AG09319 (cell line): ENCODE results near the gene KRTAP4-9.
"Not testable (repeated sequence)": the region's sequence is repeated elsewhere in the genome, so short reads cannot be mapped to it uniquely, and the experiment has no call there.

ENCODE experiments used
- DNase-seq: peaks from one replicate; pipeline ENCODE4 v3.0.0-alpha.2; 2010; ENCODE audit warnings: low read depth; ENCODE audit errors: extremely low read depth
- TF ChIP-seq, protein P1 (sequence below): IDR thresholded peaks from 2 replicates; pipeline ENCODE4 v1.5.1; 2011; ENCODE audit warnings: low read depth, mild to moderate bottlenecking, inconsistent platforms, low read length, moderate library complexity

Gene KRTAP4-9

DNA sequence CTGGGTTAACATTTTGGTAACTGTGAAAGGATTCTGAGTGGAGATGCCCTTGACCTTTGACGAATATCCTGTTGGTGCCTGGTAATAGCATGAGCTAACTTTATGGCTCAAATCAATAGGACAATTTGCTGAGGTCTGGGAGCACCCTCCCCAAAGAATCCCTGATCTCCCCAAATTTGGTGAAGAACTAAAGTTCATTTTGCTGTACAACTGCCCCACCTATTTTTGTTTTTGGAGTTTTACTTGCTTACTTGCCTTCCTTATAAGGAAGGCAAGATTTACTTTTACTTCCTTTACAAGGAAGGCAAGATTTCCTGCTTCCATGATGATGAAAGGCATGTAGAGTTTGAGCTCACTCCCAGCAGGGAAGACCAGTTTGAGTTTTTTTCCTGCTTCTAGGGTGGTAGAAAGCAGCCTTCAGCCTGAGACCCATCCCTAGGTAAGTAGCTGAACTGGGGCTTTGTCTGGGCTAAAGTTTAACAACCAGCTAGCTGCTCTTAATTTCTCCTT, 2.8 kb downstream of the KRTAP4-9 start:
- TF ChIP-seq, protein P1, sequence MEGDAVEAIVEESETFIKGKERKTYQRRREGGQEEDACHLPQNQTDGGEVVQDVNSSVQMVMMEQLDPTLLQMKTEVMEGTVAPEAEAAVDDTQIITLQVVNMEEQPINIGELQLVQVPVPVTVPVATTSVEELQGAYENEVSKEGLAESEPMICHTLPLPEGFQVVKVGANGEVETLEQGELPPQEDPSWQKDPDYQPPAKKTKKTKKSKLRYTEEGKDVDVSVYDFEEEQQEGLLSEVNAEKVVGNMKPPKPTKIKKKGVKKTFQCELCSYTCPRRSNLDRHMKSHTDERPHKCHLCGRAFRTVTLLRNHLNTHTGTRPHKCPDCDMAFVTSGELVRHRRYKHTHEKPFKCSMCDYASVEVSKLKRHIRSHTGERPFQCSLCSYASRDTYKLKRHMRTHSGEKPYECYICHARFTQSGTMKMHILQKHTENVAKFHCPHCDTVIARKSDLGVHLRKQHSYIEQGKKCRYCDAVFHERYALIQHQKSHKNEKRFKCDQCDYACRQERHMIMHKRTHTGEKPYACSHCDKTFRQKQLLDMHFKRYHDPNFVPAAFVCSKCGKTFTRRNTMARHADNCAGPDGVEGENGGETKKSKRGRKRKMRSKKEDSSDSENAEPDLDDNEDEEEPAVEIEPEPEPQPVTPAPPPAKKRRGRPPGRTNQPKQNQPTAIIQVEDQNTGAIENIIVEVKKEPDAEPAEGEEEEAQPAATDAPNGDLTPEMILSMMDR, result no peak
- DNase-seq, result no peak

DNA sequence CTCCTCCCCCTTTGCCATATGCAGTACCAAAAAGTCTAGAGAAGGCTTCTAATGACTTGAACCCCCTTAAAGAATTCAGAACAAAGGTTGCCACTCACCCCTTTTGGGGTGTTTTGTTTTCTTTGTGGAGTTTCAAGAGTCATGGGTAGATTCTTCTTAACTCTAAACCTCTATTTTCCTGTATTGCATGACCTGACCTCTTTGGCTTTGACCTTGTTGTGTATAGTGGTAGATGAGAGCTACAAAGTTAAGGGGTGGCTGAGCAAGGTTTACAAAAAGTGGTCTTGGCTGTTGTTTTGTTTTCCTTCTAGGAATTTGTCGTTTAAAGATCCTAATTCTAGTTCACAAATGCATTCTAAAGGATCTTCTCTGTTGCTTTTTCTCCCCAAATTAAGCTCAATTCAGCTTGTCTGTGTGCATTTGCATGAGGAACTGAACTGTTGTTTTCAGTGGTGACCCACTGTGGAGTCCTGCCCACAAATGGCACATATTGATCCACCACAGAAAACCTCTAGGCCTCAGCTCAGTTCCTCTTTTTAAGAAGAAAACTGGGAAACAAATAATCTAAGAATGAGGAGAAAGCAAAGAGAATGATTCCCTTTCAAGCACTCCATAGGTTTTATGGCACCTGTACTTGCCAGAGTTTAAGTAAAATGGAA, 3.7 kb downstream of the KRTAP4-9 start:
- DNase-seq, result not testable (repeated sequence)

DNA sequence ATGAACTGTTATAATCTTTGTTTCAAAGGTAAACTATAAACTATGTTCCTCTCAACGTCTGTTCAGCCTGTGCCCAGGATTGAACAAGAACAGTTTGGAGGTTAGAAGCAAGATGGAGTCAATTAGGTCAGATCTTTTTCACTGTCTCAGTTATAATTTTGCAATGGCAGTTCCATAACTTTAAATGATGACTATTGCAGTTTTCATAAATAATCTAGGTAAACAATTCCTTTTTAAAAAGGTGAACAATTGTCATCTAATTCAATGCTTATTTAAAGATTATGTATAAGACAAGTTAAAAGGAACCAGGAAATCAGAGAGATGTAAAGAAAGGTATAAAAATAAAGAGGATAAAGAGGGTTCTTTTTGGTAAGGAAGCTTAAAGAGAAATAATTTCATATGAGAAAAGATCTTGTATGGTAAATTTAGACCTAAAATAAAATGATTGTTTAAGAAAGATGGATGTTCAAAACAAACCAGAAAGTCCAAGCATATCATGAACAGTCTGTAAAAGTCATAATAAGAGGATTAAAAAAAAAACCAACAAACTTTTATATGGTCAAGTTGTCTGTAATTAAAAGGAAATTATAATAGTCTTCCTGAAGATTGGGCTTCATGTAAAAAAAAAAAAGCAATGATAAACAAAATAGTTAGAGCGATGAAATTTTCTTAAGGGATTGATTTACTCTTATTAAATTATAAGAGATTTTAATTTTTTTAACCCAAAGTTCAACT, 6.1 kb downstream of the KRTAP4-9 start:
- TF ChIP-seq, protein P1, result no peak
- no peak for DNase-seq

DNA sequence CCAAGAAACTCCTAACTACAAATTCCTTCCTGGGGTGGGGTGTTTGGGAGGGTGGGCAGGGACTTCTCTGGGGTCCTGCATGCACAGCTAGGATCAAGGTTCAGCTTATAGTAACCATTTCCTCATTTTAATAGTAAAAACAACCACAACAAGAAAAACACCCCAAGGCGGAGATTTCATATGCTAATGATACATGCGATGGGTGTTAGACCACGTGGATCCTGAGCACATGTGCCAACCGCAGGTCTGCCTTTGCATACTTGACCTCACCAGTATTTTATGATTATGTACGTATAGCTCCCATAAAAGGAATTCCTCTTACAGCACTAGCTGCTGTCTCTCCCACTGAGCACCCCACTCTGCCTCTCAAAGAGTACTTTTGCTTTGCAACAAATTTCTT, 11.1 kb downstream of the KRTAP4-9 start:
- no peak for DNase-seq
- TF ChIP-seq, protein P1, result no peak

DNA sequence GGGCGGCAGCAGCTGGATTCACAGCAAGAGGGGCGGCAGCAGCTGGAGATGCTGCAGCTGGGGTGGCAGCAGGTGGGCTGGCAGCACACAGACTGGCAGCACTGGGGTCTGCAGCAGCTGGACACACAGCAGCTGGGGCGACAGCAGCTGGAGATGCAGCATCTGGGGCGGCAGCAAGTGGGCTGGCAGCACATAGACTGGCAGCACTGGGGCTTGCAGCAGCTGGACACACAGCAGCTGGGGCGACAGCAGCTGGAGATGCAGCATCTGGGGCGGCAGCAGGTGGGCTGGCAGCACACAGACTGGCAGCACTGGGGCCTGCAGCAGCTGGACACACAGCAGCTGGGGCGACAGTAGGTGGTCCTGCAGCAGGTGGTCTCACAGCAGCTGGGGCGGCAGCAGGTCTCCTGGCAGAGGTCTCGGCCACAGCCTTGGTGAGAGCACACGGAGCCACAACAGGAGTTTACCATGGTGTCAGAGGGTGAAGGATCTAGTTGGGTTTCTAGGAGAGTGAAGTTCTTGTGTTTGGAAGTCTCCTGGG, 12.7 kb downstream of the KRTAP4-9 start, which contains the start of gene KRTAP4-11:
Gene KRTAP4-11, minus strand, starts transcription at position 528 of the 541 bp plus-strand sequence. Its CDS starts 58 bp downstream, at position 470.
- not testable (repeated sequence) for DNase-seq

DNA sequence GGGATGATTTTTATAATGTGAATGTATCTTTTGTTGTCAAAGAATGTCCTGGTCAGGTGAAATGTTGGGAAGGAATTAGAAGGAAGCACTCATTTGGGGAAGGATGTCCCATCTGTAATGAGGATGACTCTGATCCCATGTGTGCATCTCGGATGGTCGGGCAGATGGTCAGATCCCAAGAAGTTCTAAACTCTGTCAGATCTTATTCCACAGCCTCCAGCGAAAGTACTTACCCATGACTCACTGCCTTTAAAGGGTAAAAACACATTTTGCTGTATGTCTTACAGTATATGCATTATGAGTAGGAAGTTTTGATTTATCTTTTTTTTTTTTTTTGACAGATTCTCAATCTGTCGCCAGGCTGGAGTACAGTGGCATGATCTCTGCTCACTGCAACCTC, 13.5 kb downstream of the KRTAP4-9 start:
- DNase-seq, result no peak
- TF ChIP-seq, protein P1, result no peak

DNA sequence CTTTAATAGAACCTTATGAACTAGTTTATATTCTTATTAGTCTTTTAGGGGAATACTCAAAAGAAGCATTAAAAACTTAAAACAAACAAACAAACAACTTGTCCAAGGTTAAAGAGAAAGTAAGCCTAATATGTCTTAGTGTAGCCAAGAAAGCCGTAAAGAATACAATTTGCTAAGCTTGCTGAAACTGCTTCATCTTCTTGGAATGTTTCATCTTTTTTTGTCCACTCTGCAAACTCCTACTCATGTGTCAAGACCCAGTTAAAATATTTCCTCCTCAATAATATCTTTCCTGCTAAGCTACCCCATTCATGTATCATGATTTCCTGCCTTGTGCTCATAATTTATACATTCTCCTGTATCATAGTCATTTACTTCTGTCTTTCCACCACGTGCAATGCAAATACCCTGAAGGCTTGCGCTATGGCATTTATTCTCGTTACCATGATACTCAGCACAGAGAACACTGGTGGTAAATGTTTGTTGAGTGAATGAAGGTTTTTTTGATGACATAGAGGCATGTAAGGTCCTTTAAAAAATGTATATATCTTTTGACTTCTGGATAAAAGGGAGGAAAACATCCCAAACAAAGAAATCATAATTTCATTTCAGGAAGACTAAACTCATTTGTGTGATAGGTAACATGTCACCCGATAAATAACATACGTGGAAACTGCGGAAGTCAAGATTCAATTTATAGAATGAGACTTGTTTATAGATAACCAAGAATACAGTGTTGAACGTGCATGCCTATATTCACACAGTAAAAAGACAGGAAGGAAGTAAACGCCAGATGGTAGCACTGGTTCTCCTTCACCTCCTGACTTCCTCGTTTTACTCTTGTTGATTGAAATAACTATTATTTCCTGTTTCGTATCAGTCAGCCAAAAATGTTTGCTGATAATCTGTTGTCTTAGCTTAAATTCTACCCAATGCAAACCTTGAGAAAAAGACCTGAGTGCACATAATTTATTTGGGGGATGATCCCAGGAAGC, 14.8 kb downstream of the KRTAP4-9 start:
- DNase-seq, result not testable (repeated sequence)

DNA sequence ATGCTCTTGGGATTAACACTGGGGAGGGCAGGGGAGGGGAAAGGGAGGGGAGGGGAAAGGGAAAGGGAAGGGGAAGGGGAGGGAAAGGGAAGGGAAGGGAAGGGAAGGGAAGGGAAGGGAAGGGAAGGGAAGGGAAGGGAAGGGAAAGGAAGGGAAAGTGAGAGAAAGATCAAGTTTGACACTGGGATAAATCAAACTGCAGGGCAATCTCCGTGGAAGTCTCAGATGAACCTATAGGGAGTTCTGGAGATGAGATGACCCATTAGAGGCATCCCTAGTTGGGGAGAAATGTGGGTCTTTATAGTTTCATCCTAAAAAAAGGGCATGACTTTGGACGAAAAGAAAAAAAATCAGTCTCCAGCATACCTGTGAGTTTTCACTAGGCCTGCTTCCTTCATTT, 16.6 kb downstream of the KRTAP4-9 start:
- TF ChIP-seq, protein P1, result no peak
- DNase-seq, result no peak

DNA sequence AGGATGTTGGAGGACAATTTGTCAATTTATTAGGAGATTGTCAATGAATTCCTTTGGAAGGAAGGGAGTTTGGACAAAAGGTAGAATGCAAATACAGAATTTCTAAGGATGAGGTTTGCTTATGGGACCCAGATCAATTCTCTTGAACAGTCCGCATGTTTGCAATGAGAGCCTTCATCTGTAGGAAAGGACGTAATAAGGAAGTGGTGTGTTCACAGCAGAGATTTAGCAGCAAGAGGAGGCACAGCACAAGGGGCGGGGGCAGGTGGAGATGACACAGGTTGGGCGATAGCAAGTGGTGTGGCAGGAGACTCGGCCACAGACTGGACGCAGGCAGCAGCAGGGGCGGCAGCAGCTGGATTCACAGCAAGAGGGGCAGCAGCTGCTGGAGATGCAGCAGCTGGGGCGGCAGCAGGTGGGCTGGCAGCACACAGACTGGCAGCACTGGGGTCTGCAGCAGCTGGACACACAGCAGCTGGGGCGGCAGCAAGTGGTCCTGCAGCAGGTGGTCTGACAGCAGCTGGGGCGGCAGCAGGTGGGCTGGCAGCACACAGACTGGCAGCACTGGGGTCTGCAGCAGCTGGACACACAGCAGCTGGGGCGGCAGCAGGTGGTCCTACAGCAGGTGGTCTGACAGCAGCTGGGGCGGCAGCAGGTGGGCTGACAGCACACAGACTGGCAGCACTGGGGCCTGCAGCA, 18.3 kb downstream of the KRTAP4-9 start:
- DNase-seq, result not testable (repeated sequence)

DNA sequence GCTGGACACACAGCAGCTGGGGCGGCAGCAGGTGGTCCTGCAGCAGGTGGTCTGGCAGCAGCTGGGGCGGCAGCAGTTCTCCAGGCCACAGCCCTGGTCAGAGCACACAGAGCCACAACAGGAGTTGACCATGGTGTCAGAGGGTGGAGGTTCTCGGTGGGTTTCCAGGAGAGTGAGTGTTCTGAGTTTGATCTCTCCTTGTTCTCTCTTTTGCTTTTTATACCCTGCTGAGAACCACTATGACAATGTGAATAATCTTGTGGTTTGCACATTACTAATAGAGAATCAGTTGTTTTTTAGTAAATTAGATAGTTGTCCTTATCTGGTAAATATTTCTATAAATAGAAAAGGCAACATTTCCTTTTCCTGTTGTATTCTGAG, 18.8 kb downstream of the KRTAP4-9 start, which contains the start of gene KRTAP4-12:
Gene KRTAP4-12, minus strand, starts transcription at position 192 of the 381 bp plus-strand sequence. Its CDS starts 60 bp downstream, at position 132.
- not testable (repeated sequence) for DNase-seq
